Heart left ventricle (tissue), 16 donors: ENCODE measurements around the gene TYW5. TPM values are rescaled to one million over a fixed set of nuclear protein-coding genes. Genes with fewer than 3 reads are reported as not detected.

Experiments
- ATAC-seq, 4 donors: fragments of 200-7000 bp; cut with Tn5 transposase; one replicate each; pipeline ENCODE4 v1.9.1; 2020 to 2022; ENCODE audit warnings: moderate library complexity in 4 of 4, mild to moderate bottlenecking in 3 of 4, moderate number of reproducible peaks in 1 of 4
- DNase-seq, 5 donors: peaks; one replicate each; pipeline ENCODE4 v3.0.0-alpha.2; 2020
- H3K27ac ChIP-seq, 12 donors: fragments of 200-600 bp; sonication (generic) in 4 of 12; one replicate each; pipeline versions ENCODE4 v1.5.0 to v1.8.0; 2016 to 2022; ENCODE audit warnings: mild to moderate bottlenecking in 2 of 12
- H3K27me3 ChIP-seq, 9 donors: fragments of 200-600 bp; sonication (generic) in 2 of 9; one replicate each; pipeline versions ENCODE4 v1.5.1 to v1.8.0; 2016 to 2022; ENCODE audit warnings: mild to moderate bottlenecking in 3 of 9
- H3K36me3 ChIP-seq, 9 donors: fragments of 200-600 bp; sonication (generic) in 2 of 9; one replicate each; pipeline versions ENCODE4 v1.5.0 to v1.8.0; 2018 to 2022; ENCODE audit warnings: mild to moderate bottlenecking in 2 of 9
- H3K4me1 ChIP-seq, 12 donors: fragments of 200-600 bp; sonication (generic) in 4 of 12; one replicate each; pipeline versions ENCODE4 v1.5.0 to v1.8.0; 2016 to 2022; ENCODE audit warnings: mild to moderate bottlenecking in 3 of 12
- H3K4me3 ChIP-seq, 12 donors: fragments of 200-600 bp; sonication (generic) in 4 of 12; one replicate each; pipeline versions ENCODE4 v1.5.0 to v1.8.0; 2017 to 2022; ENCODE audit warnings: mild to moderate bottlenecking in 9 of 12, moderate library complexity in 4 of 12
- H3K9me3 ChIP-seq, 12 donors: fragments of 200-600 bp; sonication (generic) in 4 of 12; one replicate each; pipeline versions ENCODE4 v1.5.0 to v1.8.0; 2016 to 2022; ENCODE audit warnings: mild to moderate bottlenecking in 1 of 12
- POLR2A ChIP-seq, 2 donors: fragments of 450-650 bp; IDR thresholded peaks; one replicate each; pipeline ENCODE4 v1.6.1; 2017; ENCODE audit warnings: antibody characterized with exemption in 2 of 2, mild to moderate bottlenecking in 2 of 2, moderate library complexity in 2 of 2
- WGBS, 4 donors: extraction: QIAGEN DNeasy Blood & Tissue Kit in 2 of 4; methylation state at CpG; one replicate each; pipeline versions ENCODE4 v1.1.5 to v1.1.7; 2013 to 2018; 5-methylcytosine and 5-hydroxymethylcytosine counted together
- intact Hi-C, 10 donors: fragments of 100-400 bp; cut with DNase I; formaldehyde crosslinking; loops; one replicate each; pipeline versions ENCODE4 v1.11.1 to v1.14.2; 2022
- polyA plus RNA-seq, 2 donors: library from polyadenylated mRNA; stranded (reverse); fragments of 200-250 nt; gene quantifications; one replicate each; pipeline ENCODE4 v1.2.3, GENCODE V29; 2013
- total RNA-seq, 9 donors: library from RNA; depleted of rRNA in 2 of 9; stranded (reverse); fragments of >200 nt in 2 of 9; fragmentation: NEBNext Ultra II Directional in 3 of 9; extraction: Animal tissue kit (Norgen Biotek cat#: 25700) in 3 of 9; gene quantifications; one replicate each; pipeline versions ENCODE4 v1.1.0 to v1.2.4, GENCODE V29; 2016 to 2023
- TF ChIP-seq, protein P1 (sequence below), 12 donors: fragments of 200-600 bp; sonication (generic) in 4 of 12; IDR thresholded peaks; one replicate each; pipeline versions ENCODE4 v1.5.0 to v1.8.0; 2018 to 2022; ENCODE audit warnings: antibody characterized with exemption in 12 of 12, mild to moderate bottlenecking in 5 of 12
- donor health status: ischemic (EF 13 %, LVEDD 7.1; RV severe dilation, severe dysfunction).
- donor health status: healthy with polysubstance abuse.
- donor health status: DM: no; HTN: yes; CAD: no.
- donor health status: DM: no; HTN: no; CAD: no.
- donor health status: ischemic (EF 25% LVEDD 6.9; RV normal size, moderate dysfunction).
- donor health status: ischemic (EF 25% LVEDD 5.7; RV mildly dilated, moderate dysfunction).
- donor health status: healthy.
- donor health status: DM: yes; HTN: yes; CAD: no.
- donor health status: ischemic (EF 35%, LVEDD 5.7; RV mildly dilated, moderate dysfunction).
- donor health status: nonischemic (EF 11% LVEDD 7.7; RV severe dilation, severe dysfunction).
- donor health status: DM: yes; HTN: yes; CAD: no.
- donor health status: PGD.
- donor health status: ischemic (EF 29% LVEDD 5.4; RV normal size, mild dysfunction).
- donor health status: nonischemic (EF 23%, LVEDD 6.1; RV moderate dilation, normal function).

The TYW5 gene
- total and polyA plus RNA-seq, 11 donors, result 1.4 to 4.4 (median 3.0) TPM

- 0 to 1% (median 0%) methylated on average over 56 to 85 of the region's 85 CpGs for WGBS, 4 donors
- peak within 1 kb of the TSS; percentile 59 to 99 (median 89) for H3K4me3 ChIP-seq
- TF ChIP-seq, protein P1, sequence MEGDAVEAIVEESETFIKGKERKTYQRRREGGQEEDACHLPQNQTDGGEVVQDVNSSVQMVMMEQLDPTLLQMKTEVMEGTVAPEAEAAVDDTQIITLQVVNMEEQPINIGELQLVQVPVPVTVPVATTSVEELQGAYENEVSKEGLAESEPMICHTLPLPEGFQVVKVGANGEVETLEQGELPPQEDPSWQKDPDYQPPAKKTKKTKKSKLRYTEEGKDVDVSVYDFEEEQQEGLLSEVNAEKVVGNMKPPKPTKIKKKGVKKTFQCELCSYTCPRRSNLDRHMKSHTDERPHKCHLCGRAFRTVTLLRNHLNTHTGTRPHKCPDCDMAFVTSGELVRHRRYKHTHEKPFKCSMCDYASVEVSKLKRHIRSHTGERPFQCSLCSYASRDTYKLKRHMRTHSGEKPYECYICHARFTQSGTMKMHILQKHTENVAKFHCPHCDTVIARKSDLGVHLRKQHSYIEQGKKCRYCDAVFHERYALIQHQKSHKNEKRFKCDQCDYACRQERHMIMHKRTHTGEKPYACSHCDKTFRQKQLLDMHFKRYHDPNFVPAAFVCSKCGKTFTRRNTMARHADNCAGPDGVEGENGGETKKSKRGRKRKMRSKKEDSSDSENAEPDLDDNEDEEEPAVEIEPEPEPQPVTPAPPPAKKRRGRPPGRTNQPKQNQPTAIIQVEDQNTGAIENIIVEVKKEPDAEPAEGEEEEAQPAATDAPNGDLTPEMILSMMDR (IDR thresholded peaks at IDR 0.05), result peak in 1 of 12 donors; percentile 16
- peak; percentile 46 to 86 for TF ChIP-seq POLR2A (IDR thresholded peaks at IDR 0.05)
- no peaks in the 10 kb centered on the region for H3K27me3 ChIP-seq
- H3K4me1 ChIP-seq, result peaks cover 0 to 29% (median 22%) of the 10 kb centered on the region in 12 donors
- peak; percentile 96 to 97 (median 96) for DNase-seq
- H3K36me3 ChIP-seq, result peaks cover 0 to 7% (median under 1%) of the 10 kb centered on the region in 9 donors
- no peaks in the 10 kb centered on the region for H3K9me3 ChIP-seq
- peak; percentile 98 to 99 (median 99) for ATAC-seq
- intact Hi-C loops, result loop anchor here in 2 of 10 donors (2.0 to 5.0 kb wide), 2 partner anchors 44 to 901 kb away; partner anchors contain the start of genes BZW1 (in 1 of the 2), MAIP1 (in 1 of the 2) and TYW5 (in 1 of the 2)
- H3K27ac ChIP-seq, result peak within 1 kb of the TSS; percentile 85 to 99 (median 96)
These were observed 44.0 kb downstream of the TYW5 start, which contains the start of gene C2orf69 for GRCh38 chr2:199911052-199911876. Gene C2orf69, plus strand, starts transcription at chr2:199911293. Its CDS starts 146 bp downstream, at chr2:199911439.

DNA sequence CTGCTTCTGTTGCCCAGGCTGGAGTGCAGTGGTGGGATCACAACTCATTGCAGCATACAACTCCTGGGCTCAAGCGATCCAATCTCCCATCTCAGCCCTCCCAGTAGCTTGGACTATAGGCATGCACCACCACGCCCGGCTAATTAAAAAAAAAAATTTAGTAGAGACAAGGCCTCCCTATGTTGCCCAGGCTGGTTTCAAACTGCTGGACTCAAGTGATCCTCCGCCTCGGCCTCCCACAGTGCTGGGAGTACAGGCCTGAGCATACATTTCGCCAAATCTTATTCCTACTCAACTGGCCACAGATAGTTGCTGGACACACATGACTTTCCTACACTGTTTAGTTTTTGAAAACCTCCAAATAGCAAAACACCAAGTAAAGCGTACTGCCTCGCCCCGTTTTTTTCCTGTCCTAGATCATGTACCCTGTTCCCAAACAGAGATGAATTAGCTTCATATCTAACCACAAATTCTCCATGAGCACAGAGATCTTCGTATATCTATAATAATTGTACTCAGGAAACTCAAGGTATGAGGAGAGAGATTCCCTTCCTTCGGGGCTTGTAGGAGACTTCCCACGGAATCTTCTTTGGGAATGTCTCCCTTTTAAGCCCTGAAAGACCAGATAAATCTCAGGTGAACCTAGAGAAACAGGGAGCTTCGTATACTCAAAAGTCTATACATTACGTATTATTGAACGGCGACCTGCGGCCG, 44.8 kb downstream of the TYW5 start:
- no peaks in the 10 kb centered on the region for H3K9me3 ChIP-seq
- H3K4me1 ChIP-seq, result peaks cover 0 to 29% (median 22%) of the 10 kb centered on the region in 12 donors
- intact Hi-C loops, result loop anchor here in 2 of 10 donors (2.0 to 5.0 kb wide), 2 partner anchors 44 to 902 kb away; partner anchors contain the start of genes BZW1 (in 1 of the 2), MAIP1 (in 1 of the 2) and TYW5 (in 1 of the 2)
- no peak for TF ChIP-seq POLR2A (IDR thresholded peaks at IDR 0.05)
- TF ChIP-seq, protein P1 (IDR thresholded peaks at IDR 0.05), result no peak
- no peak for DNase-seq
- 37 to 48% (median 47%) methylated on average over 18 of the region's 18 CpGs for WGBS, 4 donors
- H3K36me3 ChIP-seq, result no peaks in the 10 kb centered on the region
- ATAC-seq, result no peak
- peak overlapping the region in 5 of 12 donors; percentile 95 to 99 (median 97) for H3K27ac ChIP-seq
- no peaks in the 10 kb centered on the region for H3K27me3 ChIP-seq
- peak overlapping the region in 11 of 12 donors; percentile 59 to 99 (median 89) for H3K4me3 ChIP-seq

DNA sequence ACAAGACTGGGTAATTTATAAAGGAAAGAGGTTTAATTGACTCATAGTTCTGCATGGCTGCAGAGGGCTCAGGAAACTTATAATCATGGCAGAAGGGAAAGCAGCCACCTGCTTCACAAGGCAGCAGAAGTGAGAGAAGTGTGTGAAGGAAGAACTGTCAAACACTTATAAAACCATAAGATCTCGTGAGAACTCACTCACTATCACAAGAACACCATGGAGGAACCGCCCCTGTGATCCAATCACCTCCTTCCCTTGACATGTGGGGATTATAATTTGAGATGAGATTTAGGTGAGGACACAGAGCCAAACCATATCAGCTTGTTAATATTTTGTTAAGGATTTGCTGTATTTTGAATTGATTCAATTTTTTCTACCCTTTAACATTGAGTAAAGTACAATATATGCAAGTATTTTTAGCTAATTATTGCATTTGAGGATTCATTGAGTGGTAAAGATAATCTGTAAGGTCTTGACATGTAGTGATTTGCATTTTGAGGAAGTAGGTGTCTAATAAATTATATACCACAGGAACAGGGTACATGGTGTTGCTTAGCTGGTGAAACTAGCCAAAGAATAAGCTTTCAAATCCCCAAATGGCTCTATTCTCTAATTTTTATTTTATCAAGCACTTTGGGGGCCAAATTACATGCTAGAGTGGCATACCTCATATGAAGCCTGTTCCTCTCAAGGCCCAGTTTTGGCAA, 48.1 kb downstream of the TYW5 start:
- 72 to 78% (median 74%) methylated on average over 2 of the region's 2 CpGs for WGBS, 4 donors

More for the DNA sequence above, 48.1 kb downstream of the TYW5 start:
- H3K4me1 ChIP-seq, result peaks cover 0 to 11% (median 8%) of the 10 kb centered on the region in 12 donors
- H3K9me3 ChIP-seq, result no peaks in the 10 kb centered on the region
- DNase-seq, result no peak
- TF ChIP-seq POLR2A (IDR thresholded peaks at IDR 0.05), result no peak
- TF ChIP-seq, protein P1 (IDR thresholded peaks at IDR 0.05), result no peak
- H3K27ac ChIP-seq, result no peak overlapping the region
- intact Hi-C loops, result no loop called here
- H3K27me3 ChIP-seq, result no peaks in the 10 kb centered on the region
- no peaks in the 10 kb centered on the region for H3K36me3 ChIP-seq
- H3K4me3 ChIP-seq, result no peak overlapping the region
- no peak for ATAC-seq
